GM18502 (cell line): ENCODE data around the gene PCDHB5.
"Not testable (repeated sequence)": the region's sequence is repeated elsewhere in the genome, so short reads cannot be mapped to it uniquely, and the experiment has no call there.

Experiments
- ATAC-seq: cut with Tn5 transposase; IDR thresholded peaks from one replicate; pipeline ENCODE4 v1.9.1; 2021; ENCODE audit warnings: mild to moderate bottlenecking; ENCODE audit not compliant: unreplicated experiment, poor library complexity

PCDHB5 gene

DNA sequence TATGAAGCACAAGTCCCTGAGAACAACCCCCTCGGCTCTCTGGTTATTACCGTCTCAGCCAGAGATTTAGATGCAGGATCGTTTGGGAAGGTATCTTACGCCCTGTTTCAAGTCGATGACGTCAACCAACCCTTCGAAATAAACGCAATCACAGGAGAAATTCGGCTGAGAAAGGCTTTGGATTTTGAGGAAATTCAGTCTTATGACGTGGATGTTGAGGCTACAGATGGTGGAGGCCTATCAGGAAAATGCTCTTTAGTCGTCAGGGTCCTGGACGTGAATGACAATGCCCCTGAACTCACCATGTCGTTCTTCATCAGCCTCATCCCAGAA, 16.0 kb downstream of the PCDHB5 start:
- no peak for ATAC-seq

DNA sequence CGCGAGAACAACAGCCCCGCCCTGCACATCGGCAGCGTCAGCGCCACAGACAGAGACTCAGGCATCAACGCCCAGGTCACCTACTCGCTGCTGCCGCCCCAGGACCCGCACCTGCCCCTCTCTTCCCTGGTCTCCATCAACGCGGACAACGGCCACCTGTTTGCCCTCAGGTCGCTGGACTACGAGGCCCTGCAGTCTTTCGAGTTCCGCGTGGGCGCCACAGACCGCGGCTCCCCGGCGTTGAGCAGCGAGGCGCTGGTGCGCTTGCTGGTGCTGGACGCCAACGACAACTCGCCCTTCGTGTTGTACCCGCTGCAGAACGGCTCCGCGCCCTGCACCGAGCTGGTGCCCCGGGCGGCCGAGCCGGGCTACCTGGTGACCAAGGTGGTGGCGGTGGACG, 16.6 kb downstream of the PCDHB5 start:
- ATAC-seq: not testable (repeated sequence)

DNA sequence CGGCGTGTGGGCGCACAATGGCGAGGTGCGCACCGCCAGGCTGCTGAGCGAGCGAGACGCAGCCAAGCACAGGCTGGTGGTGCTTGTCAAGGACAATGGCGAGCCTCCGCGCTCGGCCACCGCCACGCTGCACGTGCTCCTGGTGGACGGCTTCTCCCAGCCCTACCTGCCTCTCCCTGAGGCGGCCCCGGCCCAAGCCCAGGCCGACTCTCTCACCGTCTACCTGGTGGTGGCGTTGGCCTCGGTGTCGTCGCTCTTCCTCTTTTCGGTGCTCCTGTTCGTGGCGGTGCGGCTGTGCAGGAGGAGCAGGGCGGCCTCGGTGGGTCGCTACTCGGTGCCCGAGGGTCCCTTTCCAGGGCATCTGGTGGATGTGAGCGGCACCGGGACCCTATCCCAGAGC, 17.1 kb downstream of the PCDHB5 start:
- not testable (repeated sequence) for ATAC-seq

DNA sequence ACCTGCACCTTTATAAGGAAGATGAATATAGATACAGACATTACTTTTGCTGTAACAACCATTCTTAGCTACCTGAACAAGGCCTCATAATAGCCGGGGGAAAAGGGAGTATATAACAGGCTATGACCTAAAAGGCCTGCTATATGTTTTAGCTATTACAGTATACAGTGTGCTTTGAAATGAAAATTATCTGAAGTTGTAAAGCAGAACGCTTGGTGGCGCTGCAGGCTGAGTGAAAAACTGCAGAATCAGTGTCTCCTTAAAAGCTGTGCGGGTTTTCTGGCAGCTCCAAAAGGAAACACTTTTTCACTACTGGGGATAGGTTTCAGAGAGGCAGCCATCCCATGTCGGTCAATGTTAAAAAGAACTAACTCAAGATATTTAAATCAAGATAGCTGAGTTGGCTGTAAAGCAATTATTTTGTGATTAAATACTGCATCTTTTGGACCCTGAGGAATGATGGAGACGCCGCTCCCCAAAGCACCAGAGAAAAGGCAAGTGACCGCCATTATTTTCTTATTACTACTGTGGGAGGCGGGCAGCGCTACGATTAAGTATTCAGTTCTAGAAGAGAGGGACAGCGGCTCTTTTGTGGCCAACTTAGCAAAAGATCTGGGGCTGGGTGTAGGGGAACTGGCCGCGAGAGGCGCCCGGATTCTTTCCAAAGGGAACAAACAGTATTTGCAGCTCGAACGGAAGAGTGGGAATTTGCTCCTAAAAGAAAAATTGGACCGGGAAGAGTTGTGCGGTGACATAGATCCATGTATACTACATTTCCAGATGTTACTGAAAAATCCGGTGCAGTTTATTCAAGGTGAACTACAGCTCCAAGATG, 20.8 kb downstream of the PCDHB5 start:
- ATAC-seq: no peak

- ATAC-seq: not testable (repeated sequence)
Observed at GRCh38 chr5:141157356-141157755, 22.4 kb downstream of the PCDHB5 start.

GRCh38 chr5:141157901-141158300, 22.9 kb downstream of the PCDHB5 start:
- ATAC-seq: not testable (repeated sequence)

DNA sequence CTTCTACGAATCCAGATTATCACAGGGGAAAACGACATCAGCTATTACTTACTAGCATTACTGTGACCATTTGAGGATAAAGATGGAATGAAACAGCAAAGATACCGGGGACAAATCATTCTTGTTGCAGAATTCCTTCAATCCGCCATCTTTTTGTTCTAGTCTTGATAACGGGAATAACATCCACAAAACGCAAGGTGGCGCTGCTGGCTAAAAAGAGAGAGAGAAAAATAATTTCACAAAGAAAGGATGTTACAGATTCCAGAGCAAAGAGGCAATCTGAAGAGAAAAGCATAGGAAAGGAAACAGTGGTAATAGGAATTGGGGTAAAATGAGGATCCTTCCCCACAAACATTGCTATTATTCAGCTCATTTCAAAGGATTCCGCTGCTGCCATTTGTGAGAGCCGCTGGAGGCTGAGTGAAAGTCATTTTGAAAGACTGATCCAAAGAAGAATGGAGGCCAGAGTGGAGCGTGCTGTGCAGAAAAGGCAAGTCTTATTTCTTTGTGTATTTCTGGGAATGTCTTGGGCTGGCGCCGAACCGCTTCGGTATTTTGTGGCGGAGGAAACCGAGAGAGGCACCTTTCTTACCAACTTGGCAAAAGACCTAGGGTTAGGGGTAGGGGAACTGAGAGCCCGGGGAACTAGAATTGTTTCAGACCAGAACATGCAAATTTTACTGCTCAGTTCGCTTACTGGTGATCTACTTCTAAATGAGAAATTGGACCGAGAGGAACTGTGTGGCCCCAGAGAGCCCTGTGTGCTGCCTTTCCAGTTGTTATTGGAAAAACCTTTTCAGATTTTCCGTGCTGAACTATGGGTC, 37.6 kb downstream of the PCDHB5 start, which contains the start of gene PCDHB7:
Gene PCDHB7, plus strand, starts transcription at position 264 of the 824 bp plus-strand sequence. Its CDS starts 192 bp downstream, at position 456.
- no peak for ATAC-seq

DNA sequence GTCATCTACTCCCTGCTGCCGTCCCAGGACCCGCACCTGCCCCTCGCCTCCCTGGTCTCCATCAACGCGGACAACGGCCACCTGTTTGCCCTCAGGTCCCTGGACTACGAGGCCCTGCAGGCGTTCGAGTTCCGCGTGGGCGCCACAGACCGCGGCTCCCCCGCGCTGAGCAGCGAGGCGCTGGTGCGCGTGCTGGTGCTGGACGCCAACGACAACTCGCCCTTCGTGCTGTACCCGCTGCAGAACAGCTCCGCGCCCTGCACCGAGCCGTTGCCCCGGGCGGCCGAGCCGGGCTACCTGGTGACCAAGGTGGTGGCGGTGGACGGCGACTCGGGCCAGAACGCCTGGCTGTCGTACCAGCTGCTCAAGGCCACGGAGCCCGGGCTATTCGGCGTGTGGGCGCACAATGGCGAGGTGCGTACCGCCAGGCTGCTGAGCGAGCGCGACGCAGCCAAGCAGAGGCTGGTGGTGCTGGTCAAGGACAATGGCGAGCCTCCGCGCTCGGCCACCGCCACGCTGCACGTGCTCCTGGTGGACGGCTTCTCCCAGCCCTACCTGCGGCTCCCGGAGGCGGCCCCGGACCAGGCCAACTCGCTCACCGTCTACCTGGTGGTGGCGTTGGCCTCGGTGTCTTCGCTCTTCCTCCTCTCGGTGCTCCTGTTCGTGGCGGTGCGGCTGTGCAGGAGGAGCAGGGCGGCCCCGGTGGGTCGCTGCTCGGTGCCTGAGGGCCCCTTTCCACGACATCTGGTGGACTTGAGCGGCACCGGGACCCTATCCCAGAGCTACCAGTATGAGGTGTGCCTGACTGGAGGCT, 39.5 kb downstream of the PCDHB5 start:
- not testable (repeated sequence) for ATAC-seq

GRCh38 chr5:141175933-141176332, 40.9 kb downstream of the PCDHB5 start:
- ATAC-seq: no peak

DNA sequence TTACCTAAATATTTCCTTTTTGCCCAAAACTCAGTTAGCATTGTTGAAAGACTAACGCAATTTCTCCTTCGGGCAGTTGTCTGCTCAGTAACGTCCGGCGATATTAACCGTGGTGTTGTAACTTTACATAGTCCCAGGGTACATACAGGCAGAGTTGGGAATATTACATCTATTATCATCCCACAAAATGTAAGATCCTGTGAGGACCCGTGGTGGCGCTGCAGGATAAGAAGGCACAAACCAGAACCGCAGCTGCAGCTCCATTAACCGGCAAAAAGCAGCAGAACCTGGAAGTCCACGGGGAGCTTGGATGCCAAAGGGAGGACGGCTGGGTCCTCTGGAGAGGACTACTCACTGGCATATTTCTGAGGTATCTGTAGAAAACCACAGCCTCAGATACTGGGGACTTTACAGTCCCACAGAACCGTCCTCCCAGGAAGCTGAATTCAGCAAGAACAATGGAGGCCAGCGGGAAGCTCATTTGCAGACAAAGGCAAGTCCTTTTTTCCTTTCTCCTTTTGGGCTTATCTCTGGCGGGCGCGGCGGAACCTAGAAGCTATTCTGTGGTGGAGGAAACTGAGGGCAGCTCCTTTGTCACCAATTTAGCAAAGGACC, 42.7 kb downstream of the PCDHB5 start, which contains the start of gene PCDHB8:
Gene PCDHB8, plus strand, starts transcription at position 214 of the 615 bp plus-strand sequence. Its CDS starts 245 bp downstream, at position 459.
- not testable (repeated sequence) for ATAC-seq

DNA sequence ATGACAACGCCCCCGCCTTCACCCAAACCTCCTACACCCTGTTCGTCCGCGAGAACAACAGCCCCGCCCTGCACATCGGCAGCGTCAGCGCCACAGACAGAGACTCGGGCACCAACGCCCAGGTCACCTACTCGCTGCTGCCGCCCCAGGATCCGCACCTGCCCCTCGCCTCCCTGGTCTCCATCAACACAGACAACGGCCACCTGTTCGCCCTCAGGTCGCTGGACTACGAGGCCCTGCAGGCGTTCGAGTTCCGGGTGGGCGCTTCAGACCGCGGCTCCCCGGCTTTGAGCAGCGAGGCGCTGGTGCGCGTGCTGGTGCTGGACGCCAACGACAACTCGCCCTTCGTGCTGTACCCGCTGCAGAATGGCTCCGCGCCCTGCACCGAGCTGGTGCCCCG, 44.4 kb downstream of the PCDHB5 start:
- ATAC-seq: not testable (repeated sequence)

DNA sequence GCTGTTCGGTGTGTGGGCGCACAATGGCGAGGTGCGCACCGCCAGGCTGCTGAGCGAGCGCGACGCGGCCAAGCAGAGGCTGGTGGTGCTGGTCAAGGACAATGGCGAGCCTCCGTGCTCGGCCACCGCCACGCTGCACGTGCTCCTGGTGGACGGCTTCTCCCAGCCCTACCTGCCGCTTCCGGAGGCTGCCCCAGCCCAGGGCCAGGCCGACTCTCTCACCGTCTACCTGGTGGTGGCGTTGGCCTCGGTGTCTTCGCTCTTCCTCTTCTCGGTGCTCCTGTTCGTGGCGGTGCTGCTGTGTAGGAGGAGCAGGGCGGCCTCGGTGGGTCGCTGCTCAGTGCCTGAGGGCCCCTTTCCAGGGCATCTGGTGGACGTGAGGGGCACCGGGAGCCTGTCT, 44.9 kb downstream of the PCDHB5 start:
- not testable (repeated sequence) for ATAC-seq

DNA sequence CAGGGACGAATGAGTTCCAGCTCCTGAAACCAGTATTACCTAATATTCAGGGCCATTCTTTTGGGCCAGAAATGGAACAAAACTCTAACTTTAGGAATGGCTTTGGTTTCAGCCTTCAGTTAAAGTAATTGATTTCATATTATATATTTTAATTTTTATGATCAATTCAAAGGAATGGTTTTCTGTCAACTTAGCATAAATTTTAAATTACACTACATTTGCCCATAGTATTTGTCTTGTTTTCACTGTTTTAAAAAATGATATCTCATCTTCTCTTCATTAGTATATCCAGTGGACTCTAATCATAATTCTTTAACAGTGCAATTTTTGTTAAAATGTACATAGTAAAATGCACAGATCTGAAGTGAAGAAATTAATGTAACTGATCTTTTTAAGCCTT, 45.3 kb downstream of the PCDHB5 start:
- ATAC-seq: no peak

DNA sequence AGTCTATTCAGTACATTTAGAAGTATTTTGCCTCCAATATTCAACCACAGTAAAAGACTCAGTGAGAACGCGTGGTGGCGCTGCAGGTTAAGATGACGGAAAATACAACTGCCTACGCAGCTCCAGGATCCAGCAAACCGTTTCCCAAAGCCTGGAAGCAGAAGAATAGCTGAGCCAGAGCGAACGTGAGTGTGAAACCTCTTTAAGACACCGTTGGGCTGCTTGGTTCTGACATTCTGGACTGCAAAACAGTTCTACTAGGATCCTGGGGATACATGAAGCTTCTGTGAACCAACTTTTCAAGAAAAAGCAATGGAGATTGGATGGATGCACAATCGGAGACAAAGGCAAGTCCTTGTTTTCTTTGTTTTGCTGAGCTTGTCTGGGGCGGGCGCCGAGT, 47.2 kb downstream of the PCDHB5 start, which contains the start of gene PCDHB16:
Gene PCDHB16, plus strand, starts transcription at position 140 of the 400 bp plus-strand sequence. Its CDS starts 173 bp downstream, at position 313.
- no peak for ATAC-seq

DNA sequence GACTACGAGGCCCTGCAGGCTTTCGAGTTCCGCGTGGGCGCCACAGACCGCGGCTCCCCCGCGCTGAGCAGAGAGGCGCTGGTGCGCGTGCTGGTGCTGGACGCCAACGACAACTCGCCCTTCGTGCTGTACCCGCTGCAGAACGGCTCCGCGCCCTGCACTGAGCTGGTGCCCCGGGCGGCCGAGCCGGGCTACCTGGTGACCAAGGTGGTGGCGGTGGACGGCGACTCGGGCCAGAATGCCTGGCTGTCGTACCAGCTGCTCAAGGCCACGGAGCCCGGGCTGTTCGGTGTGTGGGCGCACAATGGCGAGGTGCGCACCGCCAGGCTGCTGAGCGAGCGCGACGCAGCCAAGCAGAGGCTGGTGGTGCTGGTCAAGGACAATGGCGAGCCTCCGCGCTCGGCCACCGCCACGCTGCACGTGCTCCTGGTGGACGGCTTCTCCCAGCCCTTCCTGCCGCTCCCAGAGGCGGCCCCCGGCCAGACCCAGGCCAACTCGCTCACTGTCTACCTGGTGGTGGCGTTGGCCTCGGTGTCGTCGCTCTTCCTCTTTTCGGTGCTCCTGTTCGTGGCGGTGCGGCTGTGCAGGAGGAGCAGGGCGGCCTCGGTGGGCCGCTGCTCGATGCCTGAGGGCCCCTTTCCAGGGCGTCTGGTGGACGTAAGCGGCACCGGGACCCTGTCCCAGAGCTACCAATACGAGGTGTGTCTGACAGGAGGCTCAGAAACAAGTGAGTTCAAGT, 49.3 kb downstream of the PCDHB5 start:
- ATAC-seq: not testable (repeated sequence)

DNA sequence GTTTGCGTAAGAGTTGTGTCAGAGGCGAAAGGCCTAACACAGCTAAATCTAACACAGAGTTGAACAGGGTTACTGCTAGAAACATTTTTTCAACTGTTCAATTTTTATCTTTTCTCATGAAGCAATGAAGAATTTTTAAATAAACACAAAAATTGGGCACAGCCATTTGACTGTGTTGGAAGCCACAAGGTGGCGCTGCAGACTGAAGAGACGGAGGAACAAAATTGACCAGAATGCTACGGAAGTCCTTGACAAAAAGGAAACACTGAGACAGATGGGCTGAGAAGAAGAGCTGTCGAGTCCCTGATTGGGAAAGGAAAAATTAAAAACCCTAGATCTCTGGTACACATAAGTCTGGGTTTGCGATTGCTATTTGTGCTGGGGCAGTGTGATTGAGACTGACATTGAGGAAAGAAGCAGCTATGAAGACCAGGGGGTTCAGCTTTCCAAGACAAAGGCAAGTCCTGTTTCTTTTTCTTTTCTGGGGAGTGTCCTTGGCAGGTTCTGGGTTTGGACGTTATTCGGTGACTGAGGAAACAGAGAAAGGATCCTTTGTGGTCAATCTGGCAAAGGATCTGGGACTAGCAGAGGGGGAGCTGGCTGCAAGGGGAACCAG, 52.0 kb downstream of the PCDHB5 start, which contains the start of gene PCDHB9:
Gene PCDHB9, plus strand, starts transcription at position 265 of the 616 bp plus-strand sequence. Its CDS starts 158 bp downstream, at position 423.
- ATAC-seq: no peak
